A673 (cell line): ENCODE measurements around the gene SLC29A3. TPM values are rescaled to one million over a fixed set of nuclear protein-coding genes. Genes with fewer than 3 reads are reported as not detected.

Source experiments
- BruUV-seq: library from RNA; stranded (reverse); fragments of 400-500 nt; replicated peaks from 2 replicates; lab custom pipeline; 2021; lab: Mats Ljungman, UMichigan
- CTCF ChIA-PET: fragments of 300-600 bp; sonication (Branson Sonifier 250); formaldehyde crosslinking; loops from one replicate; lab custom pipeline; 2022; ENCODE audit warnings: antibody characterized with exemption; lab: Charles Lee
- POLR2A ChIA-PET: fragments of 300-600 bp; sonication (Branson Sonifier 250); formaldehyde crosslinking; loops from one replicate; lab custom pipeline; 2022; ENCODE audit warnings: antibody characterized with exemption; ENCODE audit not compliant: low non-redundant PET; lab: Charles Lee
- DNase-seq: peaks from one replicate; pipeline ENCODE4 v3.0.0-alpha.2; 2015; ENCODE audit warnings: low spot score
- H3K27ac ChIP-seq: fragments of 200-600 bp; sonication (generic); 2 replicates; pipeline ENCODE4 v1.5.1; 2016; ENCODE audit warnings: mixed run types, low read depth, mild to moderate bottlenecking, mixed read lengths, antibody characterized with exemption, low read length; ENCODE audit not compliant: poor library complexity, severe bottlenecking
- H3K27me3 ChIP-seq: fragments of 200-600 bp; sonication (generic); replicated peaks from 2 replicates; pipeline ENCODE4 v1.6.1; 2017; ENCODE audit warnings: mixed run types, low read depth, mild to moderate bottlenecking, mixed read lengths, antibody characterized with exemption, low read length; ENCODE audit not compliant: insufficient read depth, poor library complexity
- H3K36me3 ChIP-seq: fragments of 200-600 bp; sonication (generic); 2 replicates; pipeline ENCODE4 v1.6.1; 2016; ENCODE audit warnings: mixed run types, mild to moderate bottlenecking, mixed read lengths, antibody characterized with exemption, low read length; ENCODE audit not compliant: insufficient read depth, poor library complexity, severe bottlenecking
- H3K4me1 ChIP-seq: fragments of 200-600 bp; sonication (generic); 2 replicates; pipeline ENCODE4 v1.6.1; 2017; ENCODE audit warnings: mixed run types, mild to moderate bottlenecking, mixed read lengths, antibody characterized with exemption, low read length; ENCODE audit not compliant: insufficient read depth, poor library complexity, severe bottlenecking
- H3K4me3 ChIP-seq: fragments of 200-600 bp; sonication (generic); 2 replicates; pipeline ENCODE4 v1.5.1; 2016; ENCODE audit warnings: low read depth, mixed run types, mild to moderate bottlenecking, mixed read lengths, low read length; ENCODE audit not compliant: poor library complexity, severe bottlenecking
- H3K9me3 ChIP-seq: fragments of 200-600 bp; sonication (generic); 2 replicates; pipeline ENCODE4 v1.6.1; 2016; ENCODE audit warnings: mixed run types, low read depth, mild to moderate bottlenecking, mixed read lengths, antibody characterized with exemption, low read length; ENCODE audit not compliant: poor library complexity, severe bottlenecking
- CTCF ChIP-seq: fragments of 300-800, 200-600 bp; sonication (generic); conservative IDR thresholded peaks from 2 replicates; pipeline ENCODE4 v1.5.1; 2017; ENCODE audit warnings: low read depth, mild to moderate bottlenecking, antibody characterized with exemption, low read length, moderate library complexity, mixed read lengths
- EZH2 ChIP-seq: fragments of 200-600 bp; sonication (generic); IDR thresholded peaks from 2 replicates; pipeline ENCODE4 v1.6.1; 2017; ENCODE audit warnings: borderline replicate concordance, low read depth, mild to moderate bottlenecking, mixed read lengths, antibody characterized with exemption, low read length; ENCODE audit not compliant: poor library complexity, severe bottlenecking
- intact Hi-C: fragments of 100-400 bp; cut with micrococcal nuclease; formaldehyde crosslinking; loops from one replicate; pipeline ENCODE4 v1.10.0; 2022; ENCODE audit not compliant: unreplicated experiment
- total RNA-seq: library from RNA; stranded (reverse); gene quantifications from 2 replicates; pipeline ENCODE4 v1.2.3, GENCODE V29; 2021

The SLC29A3 gene
- total RNA-seq, 1 experiment from 2014 or later = 6.1 TPM

- H3K4me1 ChIP-seq = no peaks in the 10 kb centered on the region
- ChIA-PET CTCF (no interaction called here), POLR2A (no interaction called here)
- H3K27me3 ChIP-seq = no peaks in the 10 kb centered on the region
- intact Hi-C loops = no loop called here
- TF ChIP-seq EZH2 (no peak), CTCF (no peak)
- BruUV-seq = no TSS peak
- H3K27ac ChIP-seq = no peak overlapping the region
- no peaks in the 10 kb centered on the region for H3K9me3 ChIP-seq
- no peak for DNase-seq
- H3K4me3 ChIP-seq = no peak overlapping the region
- H3K36me3 ChIP-seq = no peaks in the 10 kb centered on the region
Observed at GRCh38 chr10:71369602-71370001, 50.5 kb downstream of the SLC29A3 start.

- ChIA-PET CTCF (no interaction called here), POLR2A (no interaction called here)
- Histone ChIP-seq H3K9me3 (no peaks in the 10 kb centered on the region), H3K4me1 (no peaks in the 10 kb centered on the region), H3K36me3 (no peaks in the 10 kb centered on the region), H3K4me3 (no peak overlapping the region), H3K27ac (no peak overlapping the region), H3K27me3 (no peaks in the 10 kb centered on the region)
- BruUV-seq = no TSS peak
- intact Hi-C loops = no loop called here
- DNase-seq = no peak
- TF ChIP-seq EZH2 = no peak
- no peak for TF ChIP-seq CTCF
Observed at GRCh38 chr10:71370031-71370430, 51.0 kb downstream of the SLC29A3 start.

- Histone ChIP-seq H3K36me3 (no peaks in the 10 kb centered on the region), H3K27ac (no peak overlapping the region), H3K4me1 (peaks cover 3% of the 10 kb centered on the region), H3K27me3 (no peaks in the 10 kb centered on the region), H3K9me3 (no peaks in the 10 kb centered on the region), H3K4me3 (no peak overlapping the region)
- ChIA-PET CTCF (no interaction called here), POLR2A (interaction anchor here (1.1 kb wide), 1 partner anchor 12 kb away, joined by 4 read pairs; no protein-coding TSS in a partner anchor)
- intact Hi-C loops = no loop called here
- no TSS peak for BruUV-seq
- TF ChIP-seq CTCF (no peak), EZH2 (no peak)
- DNase-seq = no peak
Observed at GRCh38 chr10:71371750-71372166, 52.7 kb downstream of the SLC29A3 start.
